HepG2 (cell line): ENCODE results near the gene CCDC50. TPM values are rescaled to one million over a fixed set of nuclear protein-coding genes. Genes with fewer than 3 reads are reported as not detected.

ENCODE experiments used
- ATAC-seq: fragments of 200-7000 bp; cut with Tn5 transposase; 3 replicates; pipeline ENCODE4 v1.9.1; 2020; ENCODE audit warnings: mild to moderate bottlenecking, moderate library complexity
- BruUV-seq: library from RNA; stranded (reverse); fragments of 400-500 nt; replicated peaks from 2 replicates; lab custom pipeline; 2021; lab: Mats Ljungman, UMichigan
- CTCF ChIA-PET: fragments of 300-600 bp; formaldehyde crosslinking; extraction: SDS; loops from one replicate; lab custom pipeline; 2021; ENCODE audit warnings: low total read pairs, inconsistent platforms, low intra/inter-chr PET ratio; lab: Yijun Ruan, JAX
- POLR2A ChIA-PET: fragments of 350-600 bp; sonication (Branson Sonifier 250); formaldehyde crosslinking; loops from one replicate; lab custom pipeline; 2020; ENCODE audit warnings: antibody characterized with exemption, inconsistent platforms; lab: Yijun Ruan, JAX
- DNase-seq: peaks from one replicate; pipeline ENCODE4 v3.0.0-alpha.2; 2015; ENCODE audit warnings: low spot score
- FAIRE-seq: peaks from 3 replicates; lab custom pipeline; 2011; peaks lifted over from hg19 to GRCh38; lab: Jason Lieb, UNC
- H2AFZ ChIP-seq: one replicate; pipeline ENCODE4 v1.6.1; 2011; ENCODE audit warnings: low read length, inconsistent platforms
- H3K27ac ChIP-seq: fragments of 300-600 bp; 3 replicates; pipeline ENCODE4 v1.8.0; 2011; ENCODE audit warnings: mixed run types, mild to moderate bottlenecking, mixed read lengths, low read length, inconsistent platforms; ENCODE audit not compliant: insufficient read depth; ENCODE audit errors: extremely low read length
- H3K27me3 ChIP-seq, 2 experiments: fragments of 200-600 bp in 1 of 2; 2 replicates in 1 of 2; 3 replicates in 1 of 2; pipeline versions ENCODE4 v1.6.0 to v1.8.0; 2011; ENCODE audit warnings: low read length in 2 of 2, mild to moderate bottlenecking in 2 of 2, moderate library complexity in 2 of 2, inconsistent platforms in 1 of 2; ENCODE audit not compliant: insufficient read depth in 2 of 2, control insufficient read depth in 1 of 2
- H3K36me3 ChIP-seq, 2 experiments: fragments of 200-600 bp in 1 of 2; replicated peaks in 1 of 2; 2 replicates in 1 of 2; 3 replicates in 1 of 2; pipeline versions ENCODE4 v1.5.1 to v1.8.0; 2011; ENCODE audit warnings: low read length in 2 of 2, inconsistent platforms in 1 of 2; ENCODE audit not compliant: insufficient read depth in 2 of 2, control insufficient read depth in 1 of 2
- H3K4me1 ChIP-seq: 2 replicates; pipeline ENCODE4 v1.5.1; 2012; ENCODE audit warnings: low read length, inconsistent platforms; ENCODE audit not compliant: insufficient read depth
- H3K4me2 ChIP-seq: 2 replicates; pipeline ENCODE4 v1.6.0; 2011; ENCODE audit warnings: low read depth, low read length, inconsistent platforms
- H3K4me3 ChIP-seq, 3 experiments: fragments of 200-600 bp in 1 of 3; sonication (generic), shearing (Covaris generic) in 1 of 3; replicated peaks in 1 of 3; 2 replicates each; pipeline ENCODE4 v1.5.1; 2011 to 2016; ENCODE audit warnings: low read length in 3 of 3, inconsistent platforms in 2 of 3, low read depth in 2 of 3, mild to moderate bottlenecking in 2 of 3, control low read depth in 1 of 3, mixed read lengths in 1 of 3; ENCODE audit not compliant: insufficient read depth in 1 of 3
- H3K79me2 ChIP-seq: one replicate; pipeline ENCODE4 v1.6.1; 2011; ENCODE audit warnings: low read length, inconsistent platforms; ENCODE audit not compliant: insufficient read depth
- H3K9ac ChIP-seq: 2 replicates; pipeline ENCODE4 v1.6.0; 2011; ENCODE audit warnings: mild to moderate bottlenecking, low read depth, low read length, inconsistent platforms; ENCODE audit not compliant: insufficient read depth
- H3K9me3 ChIP-seq: 2 replicates; pipeline ENCODE4 v1.5.1; 2012; ENCODE audit warnings: mild to moderate bottlenecking, low read length
- H4K20me1 ChIP-seq: 2 replicates; pipeline ENCODE4 v1.6.0; 2011; ENCODE audit warnings: inconsistent platforms, mild to moderate bottlenecking, low read length, moderate library complexity; ENCODE audit not compliant: insufficient read depth
- DNMT3B ChIP-seq: conservative IDR thresholded peaks from 2 replicates; pipeline ENCODE4 v1.6.1; 2016; ENCODE audit warnings: missing biosample characterization, control low read depth
- ZFX ChIP-seq: sonication (generic); formaldehyde crosslinking; IDR thresholded peaks from 2 replicates; pipeline ENCODE4 v1.4.0; 2020; ENCODE audit warnings: mild to moderate bottlenecking, low read depth, missing genetic modification reagents, moderate library complexity
- ZNF10 ChIP-seq: sonication (generic); formaldehyde crosslinking; IDR thresholded peaks from 2 replicates; pipeline ENCODE4 v1.4.0; 2020; ENCODE audit warnings: mild to moderate bottlenecking, low read depth, missing genetic modification reagents, borderline replicate concordance
- ZNF207 ChIP-seq: fragments of 450-650 bp; IDR thresholded peaks from 2 replicates; pipeline ENCODE4 v1.6.1; 2016; ENCODE audit warnings: antibody characterized with exemption, borderline replicate concordance
- WGBS: methylation state at CpG from one replicate; pipeline ENCODE4 v1.1.6; 2017; ENCODE audit warnings: low lambda C conversion rate; 5-methylcytosine and 5-hydroxymethylcytosine counted together
- in situ Hi-C: cut with HindIII; loops from 2 replicates; pipeline ENCODE4 v1.10.0; 2017; ENCODE audit warnings: low pct_unique_long_range_greater_than_20kb; ENCODE audit not compliant: extremely low pct_ligation_motif_present
- intact Hi-C: fragments of 100-400 bp; cut with micrococcal nuclease; formaldehyde crosslinking; loops from one replicate; pipeline ENCODE4 v1.10.0; 2022; ENCODE audit not compliant: unreplicated experiment
- polyA plus RNA-seq, 8 experiments: library from polyadenylated mRNA; depleted of rRNA in 3 of 8; stranded (reverse) in 7 of 8; unstranded in 1 of 8; fragments of >200 nt; fragmentation: Illumina TruSeq in 4 of 8; extraction: Trizol in 4 of 8; gene quantifications; 2 replicates each; pipeline versions ENCODE4 v1.2.1 to v1.2.3, GENCODE V29; 2011 to 2016; ENCODE audit warnings: low read depth in 4 of 8, missing spikeins in 1 of 8, mixed read lengths in 1 of 8; ENCODE audit not compliant: insufficient read depth in 1 of 8
- total RNA-seq, 5 experiments: library from RNA; depleted of rRNA; stranded (reverse); fragments of >200 nt; fragmentation: Illumina TruSeq; extraction: Trizol; gene quantifications; 2 replicates each; pipeline ENCODE4 v1.2.3, GENCODE V29; 2016; ENCODE audit warnings: low read depth in 1 of 5
- TF ChIP-seq, protein P1 (sequence below): sonication (generic); formaldehyde crosslinking; IDR thresholded peaks from 2 replicates; pipeline ENCODE4 v1.5.0; 2020; ENCODE audit warnings: mild to moderate bottlenecking, missing genetic modification reagents

CCDC50 gene
- total and polyA plus RNA-seq, 2 of the 13 experiments (the other 11 are each of a cell fraction or from before 2014, with no cell fraction given): 47.6 to 66.4 TPM

DNA sequence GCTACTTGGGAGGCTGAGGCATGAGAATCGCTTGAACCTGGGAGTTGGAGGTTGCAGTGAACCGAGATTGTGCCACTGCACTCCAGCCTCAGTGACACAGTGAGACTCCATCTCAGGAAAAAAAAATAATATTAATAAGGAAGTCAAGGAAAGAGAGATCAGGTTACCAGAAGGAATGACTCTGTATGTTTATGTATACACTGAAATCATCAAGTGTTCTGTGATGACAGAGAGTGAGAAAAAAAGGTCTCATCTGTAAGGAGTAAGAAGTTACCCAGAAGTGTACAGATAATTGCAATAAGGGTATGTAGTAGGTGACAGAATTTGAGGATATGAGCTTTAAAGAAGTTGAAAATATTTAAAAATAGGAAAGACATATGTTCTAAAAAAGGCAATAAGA is 4.3 kb upstream of the CCDC50 start (continued):
- no peak for TF ChIP-seq ZNF207

GRCh38 chr3:191327526-191327925 is 1.7 kb upstream of the CCDC50 start:
- BruUV-seq: no TSS peak
- Histone ChIP-seq H4K20me1 (0 out of 2 replicates have a peak, but pooled peaks cover 5% of the 10 kb centered on the region), H3K9me3 (no peaks in the 10 kb centered on the region), H3K36me3 (no peaks in the 10 kb centered on the region), H3K9ac (no peak overlapping the region), H3K4me1 (peaks cover 33% of the 10 kb centered on the region), H3K79me2 (peaks cover 31% of the 10 kb centered on the region), H3K27me3 (no peaks in the 10 kb centered on the region), H3K4me2 (0 out of 2 replicates have a peak overlapping the region, but pooled peaks have one; percentile 89), H2AFZ (no peak overlapping the region), H3K4me3 (no peak overlapping the region; a peak in 1 of 6 replicates), H3K27ac (no peak overlapping the region)
- POLR2A ChIA-PET: interaction anchor here (2.1 kb wide), 1 partner anchor 21 kb away, joined by 5 read pairs; no protein-coding TSS in a partner anchor
- intact Hi-C loops: no loop called here
- WGBS: 65% methylated on average over 2 of the region's 2 CpGs
- CTCF ChIA-PET: no interaction called here
- in situ Hi-C loops: no loop called here
- ATAC-seq (no peak), FAIRE-seq (no peak), DNase-seq (no peak)
- TF ChIP-seq, protein P1, sequence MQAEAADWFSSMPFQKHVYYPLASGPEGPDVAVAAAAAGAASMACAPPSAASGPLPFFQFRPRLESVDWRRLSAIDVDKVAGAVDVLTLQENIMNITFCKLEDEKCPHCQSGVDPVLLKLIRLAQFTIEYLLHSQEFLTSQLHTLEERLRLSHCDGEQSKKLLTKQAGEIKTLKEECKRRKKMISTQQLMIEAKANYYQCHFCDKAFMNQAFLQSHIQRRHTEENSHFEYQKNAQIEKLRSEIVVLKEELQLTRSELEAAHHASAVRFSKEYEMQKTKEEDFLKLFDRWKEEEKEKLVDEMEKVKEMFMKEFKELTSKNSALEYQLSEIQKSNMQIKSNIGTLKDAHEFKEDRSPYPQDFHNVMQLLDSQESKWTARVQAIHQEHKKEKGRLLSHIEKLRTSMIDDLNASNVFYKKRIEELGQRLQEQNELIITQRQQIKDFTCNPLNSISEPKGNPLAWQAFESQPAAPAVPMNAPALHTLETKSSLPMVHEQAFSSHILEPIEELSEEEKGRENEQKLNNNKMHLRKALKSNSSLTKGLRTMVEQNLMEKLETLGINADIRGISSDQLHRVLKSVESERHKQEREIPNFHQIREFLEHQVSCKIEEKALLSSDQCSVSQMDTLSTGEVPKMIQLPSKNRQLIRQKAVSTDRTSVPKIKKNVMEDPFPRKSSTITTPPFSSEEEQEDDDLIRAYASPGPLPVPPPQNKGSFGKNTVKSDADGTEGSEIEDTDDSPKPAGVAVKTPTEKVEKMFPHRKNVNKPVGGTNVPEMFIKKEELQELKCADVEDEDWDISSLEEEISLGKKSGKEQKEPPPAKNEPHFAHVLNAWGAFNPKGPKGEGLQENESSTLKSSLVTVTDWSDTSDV (CRISPR knock-in tag): no peak
- no peak for TF ChIP-seq ZNF10
- no peak for TF ChIP-seq ZFX (CRISPR knock-in tag)
- no peak for TF ChIP-seq DNMT3B (CRISPR knock-in tag)
